ENCODE data around the gene PNLIPRP2.

PNLIPRP2 gene

GRCh38 chr10:116657863-116658551 lies 37.3 kb downstream of the PNLIPRP2 start:
- no peak for DNase-seq

GRCh38 chr10:116659049-116659670 lies 38.4 kb downstream of the PNLIPRP2 start:
- no peak for DNase-seq

- DNase-seq = no peak
Observed at GRCh38 chr10:116660860-116661259, 40.1 kb downstream of the PNLIPRP2 start.

- DNase-seq = no peak
Observed at GRCh38 chr10:116663342-116663741, 42.6 kb downstream of the PNLIPRP2 start.

GRCh38 chr10:116664631-116665030 lies 43.9 kb downstream of the PNLIPRP2 start:
- DNase-seq = no peak

- DNase-seq = no peak
Observed at GRCh38 chr10:116665541-116666125, 44.9 kb downstream of the PNLIPRP2 start.

- DNase-seq = no peak
Observed at GRCh38 chr10:116667484-116667883, 46.7 kb downstream of the PNLIPRP2 start.

- DNase-seq = no peak
Observed at GRCh38 chr10:116668018-116668417, 47.3 kb downstream of the PNLIPRP2 start.

- no peak for DNase-seq
Observed at GRCh38 chr10:116668446-116668845, 47.7 kb downstream of the PNLIPRP2 start.

- DNase-seq = no peak
Observed at GRCh38 chr10:116669080-116669479, 48.3 kb downstream of the PNLIPRP2 start.

GRCh38 chr10:116669832-116670644 lies 49.3 kb downstream of the PNLIPRP2 start:
- DNase-seq = no peak

GRCh38 chr10:116670706-116671105 lies 50.0 kb downstream of the PNLIPRP2 start:
- no peak for DNase-seq

- DNase-seq = peak; percentile 24
Observed at GRCh38 chr10:116671274-116671926, 50.6 kb downstream of the PNLIPRP2 start.

- no peak for DNase-seq
Observed at GRCh38 chr10:116672891-116673290, 52.1 kb downstream of the PNLIPRP2 start.

GRCh38 chr10:116673866-116674265 lies 53.1 kb downstream of the PNLIPRP2 start:
- DNase-seq = no peak

GRCh38 chr10:116674901-116675423 lies 54.2 kb downstream of the PNLIPRP2 start:
- no peak for DNase-seq

- no peak for DNase-seq
Observed at GRCh38 chr10:116676118-116676517, 55.4 kb downstream of the PNLIPRP2 start.

GRCh38 chr10:116676633-116677032 lies 55.9 kb downstream of the PNLIPRP2 start:
- no peak for DNase-seq

- DNase-seq = peak; percentile 44
Observed at GRCh38 chr10:116679351-116679750, 58.6 kb downstream of the PNLIPRP2 start.

GRCh38 chr10:116683166-116683565 lies 62.4 kb downstream of the PNLIPRP2 start:
- DNase-seq = no peak

- DNase-seq = no peak
Observed at GRCh38 chr10:116683821-116684220, 63.1 kb downstream of the PNLIPRP2 start.

GRCh38 chr10:116684781-116685180 lies 64.0 kb downstream of the PNLIPRP2 start:
- no peak for DNase-seq

- DNase-seq = no peak
Observed at GRCh38 chr10:116685807-116686206, 65.1 kb downstream of the PNLIPRP2 start.

All from NCI-H510A treated with DMSO at 0.1 percent for 48 hours (cell line).